ENCODE data around the gene RPS15A. TPM values are rescaled to one million over a fixed set of nuclear protein-coding genes. Genes with fewer than 3 reads are reported as not detected.
A peak's percentile ranks its signal among the peaks of the same experiment; 100 is the strongest.
"Not testable (repeated sequence)": the region's sequence is repeated elsewhere in the genome, so short reads cannot be mapped to it uniquely, and the experiment has no call there.

RPS15A gene
- total and polyA plus RNA-seq, 2 experiments from 2014 or later, result 588 to 2,370 TPM

DNA sequence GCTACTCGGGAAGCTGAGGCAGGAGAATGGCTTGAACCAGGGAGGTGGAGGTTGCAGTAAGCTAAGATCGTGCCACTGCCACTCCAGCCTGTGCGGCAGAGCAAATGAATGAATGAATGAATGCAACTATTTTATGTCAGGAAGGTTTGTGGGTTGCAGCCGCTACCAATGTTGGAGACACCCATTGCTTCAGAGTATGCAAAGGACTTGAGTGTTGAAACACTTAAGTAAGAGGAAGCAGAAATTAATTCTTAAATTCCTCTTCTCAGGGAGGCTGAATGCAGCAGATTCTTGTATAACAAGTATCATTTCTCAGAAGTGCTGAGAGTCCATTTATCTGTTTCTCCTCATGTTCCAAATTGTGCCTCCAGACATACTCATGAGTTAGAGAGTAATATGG, 15.5 kb downstream of the RPS15A start:
- not testable (repeated sequence) for H4K20me1 ChIP-seq (ENCODE audit: insufficient read depth, poor library complexity, severe bottlenecking)

GRCh38 chr16:18772171-18772570, 18.0 kb downstream of the RPS15A start:
- not testable (repeated sequence) for H3K79me2 ChIP-seq; H3K36me3 ChIP-seq (replicated peaks; ENCODE audit: insufficient read depth, low read depth); H4K20me1 ChIP-seq (ENCODE audit: insufficient read depth, poor library complexity, severe bottlenecking); H3K9me3 ChIP-seq (ENCODE audit: low read depth); H3K4me1 ChIP-seq (ENCODE audit: insufficient read depth); DNase-seq (ENCODE audit: low spot score); H3K4me3 ChIP-seq; H3K27ac ChIP-seq; H3K9me2 ChIP-seq (replicated peaks; ENCODE audit: insufficient read depth); H2AFZ ChIP-seq; H3K4me2 ChIP-seq; H3K27me3 ChIP-seq
- WGBS (ENCODE audit: low lambda C conversion rate, missing lambda C conversion rate), result 93% methylated on average over 7 of the region's 7 CpGs

More for the DNA sequence above, 15.5 kb downstream of the RPS15A start:
- H3K27me3 ChIP-seq; H3K36me3 ChIP-seq (replicated peaks; ENCODE audit: insufficient read depth, low read depth); DNase-seq (ENCODE audit: low spot score); H3K79me2 ChIP-seq; H3K4me1 ChIP-seq (ENCODE audit: insufficient read depth); H3K27ac ChIP-seq; H3K9me2 ChIP-seq (replicated peaks; ENCODE audit: insufficient read depth); H3K4me2 ChIP-seq; H3K4me3 ChIP-seq; H3K9me3 ChIP-seq (ENCODE audit: low read depth); H2AFZ ChIP-seq: not testable (repeated sequence)
- 98% methylated on average over 4 of the region's 4 CpGs for WGBS (ENCODE audit: low lambda C conversion rate, missing lambda C conversion rate)

GRCh38 chr16:18770336-18770962, 19.7 kb downstream of the RPS15A start:
- not testable (repeated sequence) for H3K9me3 ChIP-seq (ENCODE audit: low read depth); H2AFZ ChIP-seq; DNase-seq (ENCODE audit: low spot score); H4K20me1 ChIP-seq (ENCODE audit: insufficient read depth, poor library complexity, severe bottlenecking); H3K4me2 ChIP-seq; H3K79me2 ChIP-seq; H3K4me3 ChIP-seq; H3K27me3 ChIP-seq; H3K4me1 ChIP-seq (ENCODE audit: insufficient read depth); H3K9me2 ChIP-seq (replicated peaks; ENCODE audit: insufficient read depth); H3K36me3 ChIP-seq (replicated peaks; ENCODE audit: insufficient read depth, low read depth); H3K27ac ChIP-seq
- WGBS (ENCODE audit: low lambda C conversion rate, missing lambda C conversion rate), result 99% methylated on average over 11 of the region's 11 CpGs

DNA sequence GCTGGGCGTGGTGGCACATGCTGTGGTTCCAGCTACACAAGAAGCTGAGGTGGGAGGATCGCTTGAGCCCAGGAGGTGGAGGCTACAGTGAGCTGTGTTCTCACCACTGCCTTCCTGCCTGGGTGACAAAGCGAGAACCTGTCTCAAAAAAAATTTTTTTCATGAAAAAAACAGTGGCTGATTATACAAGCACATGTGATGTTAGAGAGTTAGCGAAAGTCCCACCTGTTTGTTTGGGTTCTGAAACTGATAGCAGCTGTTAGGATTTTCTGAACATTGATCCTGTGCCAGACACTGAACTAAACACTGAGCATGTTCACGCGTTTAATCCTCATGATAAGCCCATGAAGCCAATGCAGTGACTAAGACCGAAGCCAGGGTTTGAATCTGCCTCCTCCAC, 22.9 kb downstream of the RPS15A start:
- not testable (repeated sequence) for H3K27me3 ChIP-seq; H3K36me3 ChIP-seq (replicated peaks; ENCODE audit: insufficient read depth, low read depth); H3K4me2 ChIP-seq; H3K79me2 ChIP-seq; H3K27ac ChIP-seq; H3K4me3 ChIP-seq; H3K9me2 ChIP-seq (replicated peaks; ENCODE audit: insufficient read depth); H3K9me3 ChIP-seq (ENCODE audit: low read depth); DNase-seq (ENCODE audit: low spot score); H3K4me1 ChIP-seq (ENCODE audit: insufficient read depth); H2AFZ ChIP-seq; H4K20me1 ChIP-seq (ENCODE audit: insufficient read depth, poor library complexity, severe bottlenecking)
- WGBS (ENCODE audit: low lambda C conversion rate, missing lambda C conversion rate), result 79% methylated on average over 6 of the region's 7 CpGs

- not testable (repeated sequence) for H3K79me2 ChIP-seq; H3K9me3 ChIP-seq (ENCODE audit: low read depth); H3K27ac ChIP-seq; H3K4me2 ChIP-seq; H3K4me1 ChIP-seq (ENCODE audit: insufficient read depth); H3K27me3 ChIP-seq; H3K36me3 ChIP-seq (replicated peaks; ENCODE audit: insufficient read depth, low read depth); H3K9me2 ChIP-seq (replicated peaks; ENCODE audit: insufficient read depth); H3K4me3 ChIP-seq; DNase-seq (ENCODE audit: low spot score); H2AFZ ChIP-seq; H4K20me1 ChIP-seq (ENCODE audit: insufficient read depth, poor library complexity, severe bottlenecking)
- 61% methylated on average over 3 of the region's 5 CpGs for WGBS (ENCODE audit: low lambda C conversion rate, missing lambda C conversion rate)
Observed at GRCh38 chr16:18762713-18763112, 27.4 kb downstream of the RPS15A start.

- not testable (repeated sequence) for H3K27me3 ChIP-seq; H2AFZ ChIP-seq; H3K36me3 ChIP-seq (replicated peaks; ENCODE audit: insufficient read depth, low read depth); H3K9me2 ChIP-seq (replicated peaks; ENCODE audit: insufficient read depth); H3K4me2 ChIP-seq; H3K27ac ChIP-seq; DNase-seq (ENCODE audit: low spot score); H4K20me1 ChIP-seq (ENCODE audit: insufficient read depth, poor library complexity, severe bottlenecking); H3K79me2 ChIP-seq; H3K4me1 ChIP-seq (ENCODE audit: insufficient read depth); H3K4me3 ChIP-seq; H3K9me3 ChIP-seq (ENCODE audit: low read depth)
- TF ChIP-seq CTCF (IDR thresholded peaks at IDR 0.05; ENCODE audit: poor library complexity), result peak; percentile 66
- 24% methylated on average over 12 of the region's 21 CpGs for WGBS (ENCODE audit: low lambda C conversion rate, missing lambda C conversion rate)
Observed at GRCh38 chr16:18759598-18760520, 30.3 kb downstream of the RPS15A start.

GRCh38 chr16:18757960-18758660, 32.0 kb downstream of the RPS15A start:
- not testable (repeated sequence) for H3K27me3 ChIP-seq; H2AFZ ChIP-seq; H4K20me1 ChIP-seq (ENCODE audit: insufficient read depth, poor library complexity, severe bottlenecking); H3K9me2 ChIP-seq (replicated peaks; ENCODE audit: insufficient read depth); H3K4me3 ChIP-seq; H3K36me3 ChIP-seq (replicated peaks; ENCODE audit: insufficient read depth, low read depth); H3K9me3 ChIP-seq (ENCODE audit: low read depth); H3K79me2 ChIP-seq; H3K4me2 ChIP-seq; DNase-seq (ENCODE audit: low spot score); H3K27ac ChIP-seq; H3K4me1 ChIP-seq (ENCODE audit: insufficient read depth)
- 62% methylated on average over 4 of the region's 10 CpGs for WGBS (ENCODE audit: low lambda C conversion rate, missing lambda C conversion rate)

GRCh38 chr16:18756639-18757038, 33.5 kb downstream of the RPS15A start:
- not testable (repeated sequence) for H3K27ac ChIP-seq; H2AFZ ChIP-seq; H3K79me2 ChIP-seq; DNase-seq (ENCODE audit: low spot score); H3K9me2 ChIP-seq (replicated peaks; ENCODE audit: insufficient read depth); H3K36me3 ChIP-seq (replicated peaks; ENCODE audit: insufficient read depth, low read depth); H3K4me3 ChIP-seq; H3K4me1 ChIP-seq (ENCODE audit: insufficient read depth); H3K4me2 ChIP-seq; H4K20me1 ChIP-seq (ENCODE audit: insufficient read depth, poor library complexity, severe bottlenecking); H3K9me3 ChIP-seq (ENCODE audit: low read depth); H3K27me3 ChIP-seq
- 83% methylated on average over 8 of the region's 9 CpGs for WGBS (ENCODE audit: low lambda C conversion rate, missing lambda C conversion rate)
